Heart left ventricle (tissue), 13 donors: ENCODE results near the gene LANCL2.

Experiments used
- POLR2A ChIP-seq, 2 donors: fragments of 450-650 bp; IDR thresholded peaks; one replicate each; pipeline ENCODE4 v1.6.1; 2017; ENCODE audit warnings: antibody characterized with exemption in 2 of 2, mild to moderate bottlenecking in 2 of 2, moderate library complexity in 2 of 2
- TF ChIP-seq, protein P1 (sequence below), 12 donors: fragments of 200-600 bp; sonication (generic) in 4 of 12; IDR thresholded peaks; one replicate each; pipeline versions ENCODE4 v1.5.0 to v1.8.0; 2018 to 2022; ENCODE audit warnings: antibody characterized with exemption in 12 of 12, mild to moderate bottlenecking in 5 of 12
- donor health status: ischemic (EF 13 %, LVEDD 7.1; RV severe dilation, severe dysfunction).
- donor health status: DM: no; HTN: yes; CAD: no.
- donor health status: DM: no; HTN: no; CAD: no.
- donor health status: ischemic (EF 25% LVEDD 6.9; RV normal size, moderate dysfunction).
- donor health status: ischemic (EF 25% LVEDD 5.7; RV mildly dilated, moderate dysfunction).
- donor health status: ischemic (EF 35%, LVEDD 5.7; RV mildly dilated, moderate dysfunction).
- donor health status: nonischemic (EF 11% LVEDD 7.7; RV severe dilation, severe dysfunction).
- donor health status: DM: yes; HTN: yes; CAD: no.
- donor health status: PGD.
- donor health status: ischemic (EF 29% LVEDD 5.4; RV normal size, mild dysfunction).
- donor health status: nonischemic (EF 23%, LVEDD 6.1; RV moderate dilation, normal function).

- TF ChIP-seq, protein P1, sequence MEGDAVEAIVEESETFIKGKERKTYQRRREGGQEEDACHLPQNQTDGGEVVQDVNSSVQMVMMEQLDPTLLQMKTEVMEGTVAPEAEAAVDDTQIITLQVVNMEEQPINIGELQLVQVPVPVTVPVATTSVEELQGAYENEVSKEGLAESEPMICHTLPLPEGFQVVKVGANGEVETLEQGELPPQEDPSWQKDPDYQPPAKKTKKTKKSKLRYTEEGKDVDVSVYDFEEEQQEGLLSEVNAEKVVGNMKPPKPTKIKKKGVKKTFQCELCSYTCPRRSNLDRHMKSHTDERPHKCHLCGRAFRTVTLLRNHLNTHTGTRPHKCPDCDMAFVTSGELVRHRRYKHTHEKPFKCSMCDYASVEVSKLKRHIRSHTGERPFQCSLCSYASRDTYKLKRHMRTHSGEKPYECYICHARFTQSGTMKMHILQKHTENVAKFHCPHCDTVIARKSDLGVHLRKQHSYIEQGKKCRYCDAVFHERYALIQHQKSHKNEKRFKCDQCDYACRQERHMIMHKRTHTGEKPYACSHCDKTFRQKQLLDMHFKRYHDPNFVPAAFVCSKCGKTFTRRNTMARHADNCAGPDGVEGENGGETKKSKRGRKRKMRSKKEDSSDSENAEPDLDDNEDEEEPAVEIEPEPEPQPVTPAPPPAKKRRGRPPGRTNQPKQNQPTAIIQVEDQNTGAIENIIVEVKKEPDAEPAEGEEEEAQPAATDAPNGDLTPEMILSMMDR (IDR thresholded peaks at IDR 0.05) = no peak
- no peak for TF ChIP-seq POLR2A (IDR thresholded peaks at IDR 0.05)
Observed at GRCh38 chr7:55365205-55365674, at the start of gene LANCL2.
